NOMO-1 treated with dmso at 0.1 percent for 144 hours (cell line): ENCODE measurements around the gene ATP8A2.
"Not testable (repeated sequence)": the region's sequence is repeated elsewhere in the genome, so short reads cannot be mapped to it uniquely, and the experiment has no call there.

ENCODE experiments used
- DNase-seq: peaks from one replicate; lab custom pipeline; 2025; ENCODE audit not compliant: unreplicated experiment; lab: John Stamatoyannopoulos, UW

ATP8A2 gene

GRCh38 chr13:25946321-25946720 is 574.5 kb downstream of the ATP8A2 start:
- no peak for DNase-seq

- no peak for DNase-seq
These were observed 577.1 kb downstream of the ATP8A2 start for GRCh38 chr13:25948910-25949309.

GRCh38 chr13:25951831-25952230 is 580.1 kb downstream of the ATP8A2 start:
- no peak for DNase-seq

GRCh38 chr13:25954080-25954479 is 582.3 kb downstream of the ATP8A2 start:
- DNase-seq = not testable (repeated sequence)

- DNase-seq = not testable (repeated sequence)
These were observed 583.2 kb downstream of the ATP8A2 start for GRCh38 chr13:25954943-25955342.

GRCh38 chr13:25958986-25959385 is 587.2 kb downstream of the ATP8A2 start:
- no peak for DNase-seq

- DNase-seq = no peak
These were observed 589.5 kb downstream of the ATP8A2 start for GRCh38 chr13:25961294-25961693.

- DNase-seq = no peak
These were observed 591.9 kb downstream of the ATP8A2 start for GRCh38 chr13:25963674-25964073.

- DNase-seq = no peak
These were observed 593.8 kb downstream of the ATP8A2 start for GRCh38 chr13:25965596-25965995.

GRCh38 chr13:25966086-25966485 is 594.3 kb downstream of the ATP8A2 start:
- no peak for DNase-seq

- no peak for DNase-seq
These were observed 595.4 kb downstream of the ATP8A2 start for GRCh38 chr13:25967144-25967543.

GRCh38 chr13:25971047-25971446 is 599.3 kb downstream of the ATP8A2 start:
- DNase-seq = no peak

GRCh38 chr13:25971459-25972145 is 599.8 kb downstream of the ATP8A2 start:
- no peak for DNase-seq

GRCh38 chr13:25973085-25973484 is 601.3 kb downstream of the ATP8A2 start:
- DNase-seq = no peak

GRCh38 chr13:25973576-25973975 is 601.8 kb downstream of the ATP8A2 start:
- DNase-seq = no peak

- DNase-seq = no peak
These were observed 605.4 kb downstream of the ATP8A2 start for GRCh38 chr13:25977216-25977615.

- no peak for DNase-seq
These were observed 605.9 kb downstream of the ATP8A2 start for GRCh38 chr13:25977671-25978070.

GRCh38 chr13:25978961-25979360 is 607.2 kb downstream of the ATP8A2 start:
- DNase-seq = no peak

- no peak for DNase-seq
These were observed 607.6 kb downstream of the ATP8A2 start for GRCh38 chr13:25979371-25979770.

- DNase-seq = no peak
These were observed 608.5 kb downstream of the ATP8A2 start for GRCh38 chr13:25980255-25980654.

- DNase-seq = no peak
These were observed 609.3 kb downstream of the ATP8A2 start for GRCh38 chr13:25981060-25981459.

GRCh38 chr13:25982907-25983306 is 611.1 kb downstream of the ATP8A2 start:
- DNase-seq = no peak

GRCh38 chr13:25987987-25988386 is 616.2 kb downstream of the ATP8A2 start:
- DNase-seq = no peak
